Upper lobe of left lung (tissue), 4 donors: ENCODE measurements around the gene ZNF438.

Experiments used
- EP300 ChIP-seq, 4 donors: sonication (generic); formaldehyde crosslinking; IDR thresholded peaks; one replicate each; pipeline ENCODE4 v1.5.1; 2017; ENCODE audit warnings: antibody characterized with exemption in 4 of 4, control low read depth in 2 of 4
- POLR2A ChIP-seq, 4 donors: fragments of 450-650 bp; IDR thresholded peaks; one replicate each; pipeline ENCODE4 v1.5.1; 2016 to 2017; ENCODE audit warnings: antibody characterized with exemption in 4 of 4, mild to moderate bottlenecking in 2 of 4
- POLR2AphosphoS5 ChIP-seq, 2 donors: sonication (generic); formaldehyde crosslinking; IDR thresholded peaks; one replicate each; pipeline ENCODE4 v1.5.1; 2017; ENCODE audit warnings: antibody characterized with exemption in 2 of 2
- TF ChIP-seq, protein P1 (sequence below), 6 experiments: fragments of 450-650 bp in 4 of 6; fragments of 200-600 bp in 2 of 6; sonication (generic) in 2 of 6; IDR thresholded peaks; one replicate each; pipeline ENCODE4 v1.5.1; 2016 to 2019; ENCODE audit warnings: antibody characterized with exemption in 6 of 6

- TF ChIP-seq POLR2A (IDR thresholded peaks at IDR 0.05) = no peak
- TF ChIP-seq, protein P1, sequence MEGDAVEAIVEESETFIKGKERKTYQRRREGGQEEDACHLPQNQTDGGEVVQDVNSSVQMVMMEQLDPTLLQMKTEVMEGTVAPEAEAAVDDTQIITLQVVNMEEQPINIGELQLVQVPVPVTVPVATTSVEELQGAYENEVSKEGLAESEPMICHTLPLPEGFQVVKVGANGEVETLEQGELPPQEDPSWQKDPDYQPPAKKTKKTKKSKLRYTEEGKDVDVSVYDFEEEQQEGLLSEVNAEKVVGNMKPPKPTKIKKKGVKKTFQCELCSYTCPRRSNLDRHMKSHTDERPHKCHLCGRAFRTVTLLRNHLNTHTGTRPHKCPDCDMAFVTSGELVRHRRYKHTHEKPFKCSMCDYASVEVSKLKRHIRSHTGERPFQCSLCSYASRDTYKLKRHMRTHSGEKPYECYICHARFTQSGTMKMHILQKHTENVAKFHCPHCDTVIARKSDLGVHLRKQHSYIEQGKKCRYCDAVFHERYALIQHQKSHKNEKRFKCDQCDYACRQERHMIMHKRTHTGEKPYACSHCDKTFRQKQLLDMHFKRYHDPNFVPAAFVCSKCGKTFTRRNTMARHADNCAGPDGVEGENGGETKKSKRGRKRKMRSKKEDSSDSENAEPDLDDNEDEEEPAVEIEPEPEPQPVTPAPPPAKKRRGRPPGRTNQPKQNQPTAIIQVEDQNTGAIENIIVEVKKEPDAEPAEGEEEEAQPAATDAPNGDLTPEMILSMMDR (IDR thresholded peaks at IDR 0.05) = no peak
- peak; percentile 61 to 78 for TF ChIP-seq POLR2AphosphoS5 (IDR thresholded peaks at IDR 0.05)
- peak in 2 of 4 donors; percentile 1 to 70 for TF ChIP-seq EP300 (IDR thresholded peaks at IDR 0.05)
These were observed 50.6 kb downstream of the ZNF438 start for GRCh38 chr10:30980951-30981616.
